Right ventricle myocardium inferior (tissue), 1 donor: ENCODE measurements around the gene DOCK8. TPM values are rescaled to one million over a fixed set of nuclear protein-coding genes. Genes with fewer than 3 reads are reported as not detected.
A peak's percentile ranks its signal among the peaks of the same experiment; 100 is the strongest.

Experiments used
- ATAC-seq: fragments of 200-7000 bp; cut with Tn5 transposase; one replicate; pipeline ENCODE4 v1.9.1; 2020; ENCODE audit warnings: mild to moderate bottlenecking, moderate library complexity
- DNase-seq: peaks from one replicate; pipeline ENCODE4 v3.0.0; 2021; ENCODE audit errors: missing footprints
- intact Hi-C: fragments of 100-400 bp; cut with DNase I; formaldehyde crosslinking; loops from one replicate; pipeline ENCODE4 v1.11.0; 2022
- total RNA-seq: library from RNA; stranded (reverse); fragmentation: NEBNext Ultra II Directional; extraction: Animal tissue kit (Norgen Biotek cat#: 25700); gene quantifications from one replicate; pipeline ENCODE4 v1.2.1, GENCODE V29; 2021
- donor health status: DM: no; HTN: yes; CAD: no; lungs with severe emphysema.

The DOCK8 gene
- total RNA-seq, 1 donor from 2014 or later = 6.1 TPM

DNA sequence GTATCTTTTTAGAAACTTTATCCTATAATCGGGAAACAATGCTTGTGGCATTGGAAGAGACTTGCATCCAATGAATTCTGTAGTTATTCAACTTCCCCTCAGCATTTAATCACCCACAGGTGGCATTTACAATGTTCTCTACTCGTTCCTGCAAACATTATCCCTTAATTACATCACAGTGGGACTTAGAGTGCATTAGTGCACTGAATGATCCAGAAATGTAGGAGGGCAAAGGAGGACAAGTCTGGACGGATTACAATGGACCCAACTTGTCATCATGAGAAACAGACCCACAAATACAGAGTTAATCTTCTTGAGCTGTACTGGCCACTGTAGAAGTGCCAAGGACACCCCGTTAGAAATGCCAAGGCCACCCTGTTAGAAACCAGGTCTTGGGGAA lies 129.1 kb downstream of the DOCK8 start:
- no peak for ATAC-seq
- no peak for DNase-seq
- intact Hi-C loops = loop anchor here (10.0 kb wide), 1 partner anchor 661 kb away; no protein-coding TSS in a partner anchor

DNA sequence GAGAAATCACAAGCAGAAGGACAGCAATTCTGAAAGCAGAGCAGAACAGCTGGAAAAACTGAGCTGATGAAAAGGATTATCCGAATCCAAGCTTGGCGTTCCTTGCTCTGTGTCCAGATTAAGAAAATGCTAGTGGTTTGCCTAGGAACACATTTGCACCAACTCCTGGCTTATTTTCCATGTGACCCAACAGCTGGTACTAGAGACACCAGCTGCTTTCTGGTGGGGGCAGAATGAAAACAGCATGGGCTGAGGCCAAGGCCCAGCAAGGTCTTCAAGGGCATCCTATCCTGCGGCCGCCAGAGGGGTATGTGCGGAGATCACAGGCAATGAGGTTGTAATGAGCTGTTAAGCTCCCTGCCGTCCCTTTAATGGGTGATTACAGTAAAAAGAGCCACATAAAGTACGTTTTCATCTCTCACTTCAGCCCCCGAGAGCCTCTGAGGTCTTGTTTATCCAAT lies 131.5 kb downstream of the DOCK8 start:
- peak; percentile 54 for ATAC-seq
- intact Hi-C loops = loop anchor here (10.0 kb wide), 1 partner anchor 659 kb away; no protein-coding TSS in a partner anchor
- DNase-seq = no peak

DNA sequence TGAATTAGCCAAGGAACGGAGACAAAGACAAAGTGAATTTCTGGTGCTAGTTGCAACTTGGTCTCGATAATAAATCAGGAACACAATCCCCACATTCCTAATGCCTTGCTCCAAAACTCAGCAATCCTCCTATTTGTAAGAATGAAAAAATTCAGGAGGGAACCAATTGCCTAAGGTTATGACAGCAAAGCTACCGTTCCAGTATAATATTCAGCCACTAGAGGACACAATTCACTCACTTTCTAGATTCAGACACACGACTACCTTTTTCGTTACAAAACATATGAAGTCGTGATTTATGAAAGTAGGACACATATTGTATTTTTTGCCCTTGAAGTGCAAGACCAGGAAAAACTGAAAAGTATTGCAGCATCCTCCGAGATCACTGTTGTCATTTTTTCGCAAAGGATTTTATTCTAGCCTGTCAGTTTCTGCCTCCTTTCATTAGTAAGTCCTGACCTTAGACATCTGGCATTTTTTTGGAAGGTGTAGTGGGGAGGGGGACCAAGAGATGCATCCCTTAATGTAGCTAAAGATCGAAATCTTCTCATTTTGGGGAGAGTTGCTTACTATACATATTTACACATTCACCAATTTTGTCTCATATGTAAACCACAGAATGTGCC lies 133.1 kb downstream of the DOCK8 start:
- DNase-seq = no peak
- intact Hi-C loops = loop anchor here (10.0 kb wide), 1 partner anchor 657 kb away; no protein-coding TSS in a partner anchor
- peak; percentile 56 for ATAC-seq

DNA sequence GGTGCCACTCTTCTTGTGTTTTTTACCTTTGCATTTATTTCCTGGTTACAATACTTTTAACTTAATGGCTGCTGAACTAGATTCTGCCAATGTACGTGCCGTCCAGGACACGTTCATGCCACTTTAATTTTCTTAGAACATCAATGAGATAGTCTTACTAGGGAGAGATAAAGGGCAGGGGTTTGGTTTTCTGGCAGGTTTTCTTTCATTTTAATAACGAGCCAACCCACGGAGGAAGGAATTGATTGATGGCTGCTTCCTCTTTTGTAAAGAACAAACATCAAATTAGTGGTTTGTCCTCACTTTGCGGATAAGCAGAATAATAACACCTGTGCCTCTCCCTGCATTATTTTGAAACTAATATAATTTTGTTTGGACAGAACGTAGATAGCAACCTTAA lies 135.7 kb downstream of the DOCK8 start:
- ATAC-seq (no peak), DNase-seq (no peak)
- intact Hi-C loops = no loop called here

DNA sequence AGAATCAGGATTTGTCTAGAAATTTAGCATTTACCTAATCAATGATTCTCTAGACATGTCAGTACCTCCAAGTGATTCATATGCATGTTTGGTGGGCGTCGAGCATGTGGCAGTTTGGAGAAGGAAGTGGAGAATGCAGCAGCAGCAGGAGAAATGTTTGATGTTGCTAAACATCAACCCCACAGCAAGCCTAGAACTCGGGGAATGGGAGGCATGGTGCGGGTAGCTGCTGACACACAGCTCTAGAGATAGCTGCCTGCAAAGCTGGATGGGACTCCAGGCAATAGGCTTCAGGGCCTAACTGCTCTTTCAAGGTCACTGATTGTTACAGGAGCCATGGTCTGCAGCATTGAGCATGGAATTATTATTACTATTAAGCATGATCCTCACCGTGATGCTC lies 137.3 kb downstream of the DOCK8 start:
- DNase-seq = no peak
- no peak for ATAC-seq
- intact Hi-C loops = no loop called here

DNA sequence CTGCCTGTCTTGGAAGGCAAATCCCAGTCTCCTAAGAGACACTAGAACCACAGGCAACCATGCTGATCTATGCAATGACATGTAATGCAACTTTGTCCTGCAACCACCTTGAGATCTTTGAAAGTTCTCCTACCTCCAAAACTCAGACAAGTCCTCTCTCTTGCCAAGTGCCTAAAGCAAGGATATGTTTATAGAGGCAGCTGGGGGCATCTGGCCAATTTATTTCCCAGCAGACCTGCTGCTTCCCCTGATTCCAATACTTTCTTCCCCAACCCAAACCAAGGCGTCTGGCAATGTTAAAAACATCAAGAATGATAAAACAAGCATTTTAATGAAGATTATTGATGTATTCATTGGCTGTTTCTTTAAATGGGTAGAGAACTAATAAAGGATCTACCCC lies 138.4 kb downstream of the DOCK8 start:
- DNase-seq (no peak), ATAC-seq (no peak)
- intact Hi-C loops = no loop called here

DNA sequence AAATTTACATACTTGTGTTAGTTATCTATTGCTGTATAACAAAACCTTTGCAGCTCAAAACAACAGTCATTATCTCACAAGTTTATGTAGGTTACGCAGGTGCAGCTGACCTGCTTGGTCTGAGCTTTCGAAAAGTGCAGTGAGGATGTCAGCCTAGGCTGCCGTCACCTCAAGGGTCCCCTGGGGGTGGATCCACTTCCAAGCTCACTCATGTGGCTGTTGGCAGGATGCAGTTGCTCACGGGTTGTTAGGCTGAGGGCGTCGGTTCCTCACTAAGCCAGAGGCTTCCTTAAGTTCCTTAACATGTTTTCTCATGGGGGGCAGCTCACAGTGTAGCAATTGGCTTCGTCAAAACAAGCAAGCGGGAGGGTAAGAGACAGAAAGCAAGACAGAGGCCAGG lies 139.8 kb downstream of the DOCK8 start:
- intact Hi-C loops = no loop called here

DNA sequence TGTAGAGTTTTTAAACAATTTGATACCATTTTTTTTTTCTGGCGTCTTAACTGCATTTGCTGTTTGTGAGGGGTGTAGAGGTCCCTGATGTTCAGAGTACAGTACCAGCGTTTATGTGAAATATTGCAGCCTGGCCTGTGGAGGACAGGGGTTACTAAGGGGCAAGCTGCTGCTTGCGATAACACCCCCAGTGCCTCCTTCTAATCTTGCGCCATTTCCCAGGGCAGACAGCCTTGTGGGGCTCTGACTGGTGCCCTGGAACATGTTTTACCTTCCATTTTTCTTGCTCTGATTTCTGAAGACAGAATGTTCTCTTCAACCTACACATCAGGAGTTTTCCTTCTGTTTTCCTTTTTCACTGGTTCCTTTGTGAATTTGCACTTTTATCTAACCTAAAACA lies 142.9 kb downstream of the DOCK8 start:
- intact Hi-C loops = no loop called here
- no peak for DNase-seq
- no peak for ATAC-seq

More for the DNA sequence above, 139.8 kb downstream of the DOCK8 start:
- ATAC-seq = no peak
- DNase-seq = no peak

DNA sequence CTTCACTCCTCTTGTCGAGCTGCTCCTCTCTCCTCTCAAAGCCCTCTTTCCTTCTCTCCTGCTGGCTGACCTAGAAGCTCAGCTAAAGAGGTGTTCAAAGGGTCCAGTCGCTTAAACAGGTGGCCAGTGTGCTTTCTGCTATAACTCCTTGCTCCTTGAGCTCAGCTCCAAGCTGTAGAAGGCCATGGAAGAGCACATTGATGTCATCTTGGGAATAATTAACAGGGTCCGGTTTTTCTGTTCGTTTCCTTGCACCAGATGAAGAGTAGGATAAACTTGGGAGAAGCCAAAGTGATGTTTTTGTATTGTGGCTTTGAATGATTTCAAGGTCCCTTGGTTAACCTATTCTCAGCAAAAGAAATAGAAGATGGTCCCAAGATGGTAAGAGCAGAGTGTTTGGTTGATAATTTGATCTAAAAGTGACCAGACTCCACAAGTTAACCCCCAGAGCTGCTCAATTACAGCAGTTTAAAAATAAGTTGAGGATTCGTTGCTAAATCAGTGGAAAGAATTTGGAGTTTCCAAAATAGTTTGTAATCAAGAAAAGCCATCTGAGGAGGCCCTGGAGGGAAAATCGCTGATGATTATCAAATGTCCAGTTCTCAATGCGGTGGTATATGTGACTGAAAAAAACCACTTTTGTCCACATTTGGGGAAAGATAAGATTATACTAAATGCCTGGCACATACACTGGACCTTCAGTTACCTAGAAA lies 148.1 kb downstream of the DOCK8 start:
- ATAC-seq (no peak), DNase-seq (no peak)
- intact Hi-C loops = no loop called here

DNA sequence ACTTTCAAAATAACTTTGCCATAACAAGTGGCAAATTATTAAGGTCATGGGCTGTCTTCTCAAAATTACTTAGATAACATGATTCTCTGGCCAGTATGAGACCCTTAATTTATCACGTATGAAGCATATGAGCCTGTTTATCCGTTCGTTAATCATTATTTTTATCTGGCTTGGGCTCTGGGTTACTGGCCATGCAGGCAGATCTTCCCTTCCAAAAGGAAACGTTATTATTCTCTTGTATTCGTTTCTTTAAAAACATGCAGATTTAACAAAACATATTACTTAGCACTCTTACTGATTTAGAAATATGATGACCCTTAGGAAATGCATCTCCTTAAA lies 148.6 kb downstream of the DOCK8 start:
- DNase-seq (no peak), ATAC-seq (no peak)
- intact Hi-C loops = no loop called here

DNA sequence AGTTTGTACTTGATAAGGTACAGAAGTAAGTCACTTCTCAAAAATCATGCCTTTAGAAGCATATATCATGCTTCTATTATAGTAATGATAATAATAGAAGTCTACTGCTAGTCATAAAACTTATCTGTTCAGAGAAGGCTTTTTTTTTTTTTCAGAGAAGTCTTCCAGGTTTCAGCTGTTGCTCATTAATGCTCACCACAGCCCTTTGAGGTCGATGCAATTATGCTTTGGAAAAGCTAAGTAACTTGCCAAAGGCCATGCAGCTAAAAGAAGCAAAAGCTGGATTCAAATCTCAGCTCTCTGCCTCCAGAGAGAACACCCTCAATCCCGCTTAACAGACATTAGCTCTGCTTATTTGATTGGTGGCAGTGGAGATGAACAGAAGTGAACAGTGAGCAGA lies 150.8 kb downstream of the DOCK8 start:
- peak; percentile 9 for ATAC-seq
- DNase-seq = no peak
- intact Hi-C loops = no loop called here

DNA sequence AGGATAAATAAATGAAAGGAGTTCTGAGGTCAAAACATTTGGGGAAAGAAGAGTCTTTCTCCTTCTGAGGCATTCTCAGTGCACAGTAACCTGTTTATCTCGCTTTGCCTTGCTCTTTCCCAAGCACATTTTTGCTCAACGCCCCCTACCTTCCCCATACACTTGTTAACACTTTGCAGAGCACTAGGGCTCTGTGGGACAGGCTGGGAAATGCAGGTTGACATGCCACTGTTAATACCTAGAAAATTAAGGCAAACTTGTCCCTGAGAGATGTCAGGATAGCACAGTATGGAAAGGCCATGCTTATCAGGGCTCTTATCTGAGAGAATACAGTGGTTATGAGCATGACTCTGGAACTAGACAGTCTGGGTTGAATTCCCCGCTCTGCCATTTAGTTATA lies 152.0 kb downstream of the DOCK8 start:
- intact Hi-C loops = no loop called here
- no peak for ATAC-seq
- DNase-seq = no peak

DNA sequence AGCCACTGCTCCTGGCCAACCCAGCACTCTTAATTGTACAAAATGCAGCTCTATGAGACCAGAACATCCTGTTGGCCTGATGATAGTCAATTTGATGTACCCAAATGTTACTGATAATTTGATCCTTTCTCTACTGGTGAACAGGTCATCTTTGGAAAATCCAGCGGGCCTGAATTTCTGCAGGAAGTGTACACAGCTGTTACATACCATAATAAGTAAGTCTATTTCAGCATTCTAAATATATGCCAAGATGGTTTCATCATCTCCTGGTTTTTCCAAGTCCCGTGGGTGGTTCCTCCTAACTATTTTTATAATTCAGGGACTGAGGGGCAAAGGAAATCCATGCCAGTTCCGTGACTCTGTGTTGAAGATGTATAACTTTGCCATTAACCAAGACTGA lies 155.4 kb downstream of the DOCK8 start:
- intact Hi-C loops = no loop called here
- DNase-seq (no peak), ATAC-seq (no peak)

DNA sequence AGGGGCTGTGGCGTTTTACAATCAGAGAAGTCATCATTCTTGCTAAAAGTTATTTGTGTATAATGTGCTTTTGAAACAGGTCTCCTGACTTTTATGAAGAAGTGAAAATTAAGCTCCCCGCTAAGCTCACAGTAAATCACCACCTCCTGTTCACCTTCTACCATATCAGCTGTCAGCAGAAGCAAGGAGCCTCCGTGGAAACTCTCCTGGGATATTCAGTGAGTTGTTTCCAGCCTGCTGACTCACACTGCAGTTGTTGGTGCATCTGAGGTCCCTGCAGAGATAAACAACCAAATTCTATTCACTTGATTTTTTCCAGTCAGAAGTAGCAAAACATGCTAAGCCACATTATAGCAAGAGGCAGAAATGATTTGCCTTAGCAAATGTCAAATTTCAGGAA lies 156.7 kb downstream of the DOCK8 start:
- peak; percentile 81 for ATAC-seq
- intact Hi-C loops = no loop called here
- no peak for DNase-seq

DNA sequence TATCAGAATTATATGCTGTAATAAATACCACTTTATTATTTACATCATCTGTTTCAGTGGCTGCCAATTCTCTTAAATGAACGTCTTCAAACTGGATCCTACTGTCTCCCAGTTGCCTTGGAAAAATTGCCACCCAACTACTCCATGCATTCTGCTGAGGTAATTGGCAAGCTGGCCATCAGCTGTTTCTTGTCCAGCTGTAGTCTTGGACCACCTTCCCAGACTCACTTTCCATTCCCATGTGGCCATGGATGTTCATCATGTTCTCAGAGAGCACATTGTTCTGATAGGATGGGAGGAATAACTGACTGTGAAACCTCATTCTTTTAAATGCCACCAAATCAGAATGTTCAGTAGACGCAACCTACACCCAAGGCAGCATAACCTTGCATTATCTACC lies 157.5 kb downstream of the DOCK8 start:
- DNase-seq (no peak), ATAC-seq (peak; percentile 68)
- intact Hi-C loops = no loop called here

DNA sequence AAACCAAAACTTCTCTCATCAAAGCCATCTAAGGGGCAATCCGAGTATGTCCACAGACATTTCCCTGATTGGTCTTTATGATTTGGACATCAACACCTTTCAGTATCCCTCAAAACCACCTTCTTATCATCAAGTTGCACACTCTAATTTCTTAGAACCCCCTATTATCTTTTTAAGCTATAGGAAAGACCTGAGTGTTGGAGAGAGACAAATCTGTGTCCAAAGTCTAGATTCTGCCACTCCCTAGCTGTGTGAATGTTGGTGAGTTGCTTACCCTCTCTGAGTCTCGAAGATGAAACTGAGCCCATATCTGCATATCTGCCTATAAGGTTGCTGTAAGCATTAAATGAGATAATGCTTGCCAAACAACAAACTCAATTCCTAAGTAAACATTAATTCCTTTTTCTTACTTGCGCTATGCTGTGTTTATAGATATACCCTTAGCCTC lies 159.1 kb downstream of the DOCK8 start:
- no peak for DNase-seq
- intact Hi-C loops = no loop called here
- no peak for ATAC-seq

DNA sequence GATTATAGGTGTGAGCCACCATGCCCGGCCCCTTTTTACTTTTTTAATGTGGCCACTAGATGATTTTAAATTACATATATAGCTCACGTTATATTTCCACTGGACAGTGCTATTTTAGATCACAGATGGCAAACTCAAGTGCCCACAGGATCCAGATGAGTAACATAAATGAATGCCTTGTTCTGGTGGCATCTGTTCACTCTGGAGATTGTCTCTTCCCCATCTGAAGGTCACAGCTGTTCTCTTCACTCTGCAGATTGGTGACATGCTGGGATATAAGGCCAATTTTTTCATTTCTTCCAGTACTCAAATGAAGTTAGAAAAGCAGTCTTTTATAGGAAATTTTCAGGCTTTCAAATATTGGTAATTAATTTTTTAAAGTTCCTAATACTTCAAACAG lies 160.1 kb downstream of the DOCK8 start:
- intact Hi-C loops = no loop called here
- no peak for ATAC-seq
- DNase-seq = no peak

DNA sequence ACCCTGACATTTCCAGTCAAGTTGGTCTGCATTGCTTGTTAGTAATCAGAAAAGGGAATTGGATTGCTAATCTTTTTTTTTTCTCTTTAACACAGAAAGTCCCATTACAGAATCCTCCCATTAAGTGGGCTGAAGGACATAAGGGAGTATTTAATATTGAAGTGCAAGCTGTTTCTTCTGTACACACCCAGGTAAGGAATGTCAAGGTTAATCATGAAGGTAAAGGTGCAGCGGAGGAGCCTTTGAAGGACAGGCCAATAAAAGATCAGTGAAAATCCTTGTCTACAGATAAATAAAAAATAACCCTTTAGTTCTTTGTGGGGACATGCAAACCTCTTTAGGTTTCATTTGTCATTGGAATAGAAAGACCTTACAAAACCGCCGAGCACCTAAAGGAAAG lies 161.4 kb downstream of the DOCK8 start:
- DNase-seq = no peak
- no peak for ATAC-seq
- intact Hi-C loops = no loop called here

DNA sequence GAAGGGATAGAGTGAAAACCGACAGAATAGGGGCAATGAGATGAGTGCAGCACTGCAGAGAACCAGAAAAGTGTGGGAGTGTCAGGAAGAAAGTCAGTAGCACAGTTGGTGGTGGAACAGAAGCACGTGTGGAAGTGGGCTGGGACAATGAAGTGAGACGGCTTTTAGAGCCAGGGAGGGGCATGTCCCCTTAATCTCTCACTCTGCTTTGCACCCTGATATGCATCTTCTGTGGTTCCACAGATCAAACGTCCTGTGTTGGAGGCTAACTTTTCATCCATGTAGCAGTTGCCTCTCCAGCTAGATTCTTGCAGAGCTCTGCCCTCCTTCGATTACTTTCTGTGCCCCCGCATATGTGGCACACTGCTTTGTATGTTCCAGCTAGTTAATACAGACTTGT lies 163.6 kb downstream of the DOCK8 start:
- DNase-seq (no peak), ATAC-seq (no peak)
- intact Hi-C loops = no loop called here

DNA sequence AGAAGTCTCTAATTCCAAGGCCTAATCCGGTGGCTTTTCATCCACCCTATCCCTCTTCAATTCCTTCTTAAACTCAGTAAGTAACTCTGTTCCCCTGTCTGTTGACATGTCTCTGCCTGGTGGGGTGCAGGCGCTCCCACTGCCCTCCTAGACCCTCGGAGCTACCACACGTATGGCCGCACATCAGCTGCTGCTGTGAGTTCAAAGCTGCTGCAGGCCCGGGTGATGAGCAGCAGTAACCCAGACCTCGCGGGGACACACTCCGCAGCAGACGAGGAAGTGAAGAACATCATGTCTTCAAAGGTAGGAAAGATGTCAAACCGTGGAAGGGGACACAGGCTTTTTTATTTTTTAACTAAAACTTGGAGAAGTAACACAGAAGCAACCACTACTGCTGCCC lies 167.7 kb downstream of the DOCK8 start:
- intact Hi-C loops = no loop called here
- ATAC-seq (no peak), DNase-seq (no peak)
